K562 (cell line): ENCODE results near the gene ITGA7. TPM values are rescaled to one million over a fixed set of nuclear protein-coding genes. Genes with fewer than 3 reads are reported as not detected.

Source experiments
- ATAC-seq: fragments of 200-7000 bp; cut with Tn5 transposase; 3 replicates; pipeline ENCODE4 v1.9.1; 2020; ENCODE audit warnings: moderate library complexity
- BruUV-seq: library from RNA; stranded (reverse); fragments of 400-500 nt; replicated peaks from 2 replicates; lab custom pipeline; 2021; lab: Mats Ljungman, UMichigan
- CTCF ChIA-PET: fragments of 300-600 bp; formaldehyde crosslinking; extraction: SDS; loops from one replicate; lab custom pipeline; 2021; ENCODE audit warnings: low intra/inter-chr PET ratio; lab: Yijun Ruan, JAX
- POLR2A ChIA-PET: fragments of 300-600, 350-650 bp; sonication (Branson Sonifier 250); formaldehyde crosslinking; extraction: SDS; loops from one replicate; lab custom pipeline; 2021; ENCODE audit warnings: antibody characterized with exemption, inconsistent platforms; lab: Yijun Ruan, JAX
- DNase-seq, 4 experiments: peaks; one replicate each; pipeline versions ENCODE4 v3.0.0 to v3.0.0-alpha.2; 2011 to 2018; ENCODE audit warnings: low spot score in 3 of 4, mixed read lengths in 3 of 4; ENCODE audit errors: extremely low read depth in 1 of 4
- FAIRE-seq: peaks from 2 replicates; lab custom pipeline; 2011; peaks lifted over from hg19 to GRCh38; lab: Jason Lieb, UNC
- H2AFZ ChIP-seq: 2 replicates; pipeline ENCODE4 v1.6.0; 2011; ENCODE audit warnings: low read depth, low read length, control low read depth, inconsistent platforms
- H3K27ac ChIP-seq: fragments of 200-600 bp; 3 replicates; pipeline ENCODE4 v1.8.0; 2011; ENCODE audit warnings: low read depth, mild to moderate bottlenecking, control low read depth, inconsistent platforms, low read length, moderate library complexity, mixed read lengths; ENCODE audit errors: extremely low read depth
- H3K27me3 ChIP-seq, 2 experiments: fragments of 300-600 bp in 1 of 2; 2 replicates in 1 of 2; 3 replicates in 1 of 2; pipeline versions ENCODE4 v1.6.0 to v1.8.0; 2011; ENCODE audit warnings: inconsistent platforms in 2 of 2, low read length in 2 of 2, mild to moderate bottlenecking in 1 of 2, mixed read lengths in 1 of 2, moderate library complexity in 1 of 2; ENCODE audit not compliant: control insufficient read depth in 2 of 2, insufficient read depth in 2 of 2
- H3K36me3 ChIP-seq: fragments of 300-600 bp; 3 replicates; pipeline ENCODE4 v1.8.0; 2011; ENCODE audit warnings: mild to moderate bottlenecking, low read length, inconsistent platforms; ENCODE audit not compliant: control insufficient read depth, insufficient read depth
- H3K4me1 ChIP-seq, 2 experiments: fragments of 200-600 bp in 1 of 2; replicated peaks in 1 of 2; 2 replicates in 1 of 2; 3 replicates in 1 of 2; pipeline versions ENCODE4 v1.5.1 to v1.8.0; 2011; ENCODE audit warnings: inconsistent platforms in 2 of 2, low read length in 2 of 2, mild to moderate bottlenecking in 1 of 2, mixed read lengths in 1 of 2, moderate library complexity in 1 of 2; ENCODE audit not compliant: control insufficient read depth in 2 of 2, insufficient read depth in 2 of 2
- H3K4me2 ChIP-seq: 2 replicates; pipeline ENCODE4 v1.6.1; 2011; ENCODE audit warnings: low read length, control low read depth, inconsistent platforms, mixed read lengths; ENCODE audit not compliant: insufficient read depth
- H3K4me3 ChIP-seq: fragments of 200-600 bp; sonication (generic), shearing (Covaris generic); 2 replicates; pipeline ENCODE4 v1.5.1; 2016; ENCODE audit warnings: control low read depth, inconsistent platforms
- H3K79me2 ChIP-seq: fragments of 200-600 bp; 3 replicates; pipeline ENCODE4 v1.8.0; 2011; ENCODE audit warnings: low read length, inconsistent platforms; ENCODE audit not compliant: control insufficient read depth, insufficient read depth
- H3K9ac ChIP-seq, 2 experiments: 2 replicates each; pipeline versions ENCODE4 v1.6.0 to v1.6.1; 2011; ENCODE audit warnings: low read depth in 2 of 2, low read length in 2 of 2, control low read depth in 1 of 2, inconsistent platforms in 1 of 2, mild to moderate bottlenecking in 1 of 2, mixed read lengths in 1 of 2; ENCODE audit not compliant: insufficient read depth in 1 of 2
- H3K9me1 ChIP-seq: one replicate; pipeline ENCODE4 v1.6.0; 2011; ENCODE audit warnings: inconsistent platforms, mild to moderate bottlenecking, low read length, moderate library complexity; ENCODE audit not compliant: control insufficient read depth, insufficient read depth
- H3K9me3 ChIP-seq: replicated peaks from 2 replicates; pipeline ENCODE4 v1.5.1; 2011; ENCODE audit warnings: low read depth, low read length, inconsistent platforms; ENCODE audit not compliant: control insufficient read depth, insufficient read depth
- H4K20me1 ChIP-seq: replicated peaks from 2 replicates; pipeline ENCODE4 v1.6.1; 2011; ENCODE audit warnings: low read length, inconsistent platforms, mixed read lengths; ENCODE audit not compliant: control insufficient read depth, insufficient read depth
- KAT8 ChIP-seq: fragments of 450-650 bp; IDR thresholded peaks from 2 replicates; pipeline ENCODE4 v1.6.1; 2016; ENCODE audit warnings: low read depth, mild to moderate bottlenecking
- PCBP1 ChIP-seq: fragments of 200-400 bp; formaldehyde crosslinking; IDR thresholded peaks from 2 replicates; pipeline ENCODE4 v1.6.1; 2018; ENCODE audit warnings: mild to moderate bottlenecking, low read depth, low read length; ENCODE audit not compliant: poor library complexity, severe bottlenecking
- SREBF2 ChIP-seq: sonication (generic); formaldehyde crosslinking; IDR thresholded peaks from 2 replicates; pipeline ENCODE4 v1.4.0; 2020; ENCODE audit warnings: mild to moderate bottlenecking, missing genetic modification reagents
- TAF15 ChIP-seq: fragments of 200-400 bp; formaldehyde crosslinking; IDR thresholded peaks from 2 replicates; pipeline ENCODE4 v1.6.1; 2017; ENCODE audit warnings: mild to moderate bottlenecking, low read depth, low read length, moderate library complexity
- ZBTB12 ChIP-seq: fragments of 250-450 bp; sonication (Bioruptor Pico); IDR thresholded peaks from 2 replicates; pipeline ENCODE4 v1.4.0; 2020
- ZKSCAN1 ChIP-seq: fragments of 150-350 bp; IDR thresholded peaks from 2 replicates; pipeline ENCODE4 v1.6.1; 2016; ENCODE audit warnings: low read depth, low read length
- ZNF133 ChIP-seq: fragments of 250-450 bp; sonication (Bioruptor Pico); IDR thresholded peaks from 2 replicates; pipeline ENCODE4 v1.4.0; 2020; ENCODE audit warnings: mild to moderate bottlenecking
- ZNF184 ChIP-seq: sonication (generic); formaldehyde crosslinking; IDR thresholded peaks from 2 replicates; pipeline ENCODE4 v1.5.0; 2020; ENCODE audit warnings: missing genetic modification reagents
- ZNF717 ChIP-seq: fragments of 250-450 bp; sonication (Bioruptor Pico); IDR thresholded peaks from 2 replicates; pipeline ENCODE4 v1.5.0; 2021
- WGBS: fragments of 100-300 bp; shearing (Covaris generic); methylation state at CpG from one replicate; pipeline ENCODE4 v1.1.6; 2016; ENCODE audit warnings: low coverage, mixed read lengths; ENCODE audit not compliant: insufficient coverage; ENCODE audit errors: missing lambda C conversion rate; 5-methylcytosine and 5-hydroxymethylcytosine counted together
- in situ Hi-C: fragments of 300-500 bp; cut with MboI; formaldehyde crosslinking; loops from 4 replicates; pipeline ENCODE4 v1.15.0; 2018; ENCODE audit warnings: inconsistent platforms, mixed read lengths
- intact Hi-C: fragments of 100-400 bp; cut with micrococcal nuclease; formaldehyde crosslinking; loops from 2 replicates; pipeline ENCODE4 v1.14.2; 2022
- polyA plus RNA-seq, 8 experiments: library from polyadenylated mRNA; depleted of rRNA in 4 of 8; stranded (reverse) in 5 of 8; unstranded in 3 of 8; fragments of >200 nt; fragmentation: Nextera tagmentation in 2 of 8; fragmentation: Illumina TruSeq in 1 of 8; extraction: Ambion mirVana in 2 of 8; extraction: Trizol in 1 of 8; gene quantifications; 2 replicates each; pipeline versions ENCODE4 v1.2.1 to v1.2.3, GENCODE V29; 2011 to 2014; ENCODE audit warnings: inconsistent platforms in 1 of 8, missing spikeins in 1 of 8
- total RNA-seq, 7 experiments: library from RNA; depleted of rRNA in 6 of 7; stranded (reverse); fragments of >200 nt in 6 of 7; fragmentation: Illumina TruSeq in 2 of 7; extraction: Trizol in 2 of 7; gene quantifications; 2 replicates each; pipeline versions ENCODE4 v1.2.1 to v1.2.3, GENCODE V29; 2011 to 2021; ENCODE audit warnings: low replicate concordance in 1 of 7
- TF ChIP-seq, protein P1 (sequence below): fragments of 450-650 bp; formaldehyde crosslinking; IDR thresholded peaks from 2 replicates; pipeline ENCODE4 v1.4.0; 2020; ENCODE audit warnings: mild to moderate bottlenecking

Gene ITGA7
- total and polyA plus RNA-seq, 9 of the 15 experiments (the other 6 are each of a cell fraction or from before 2014, with no cell fraction given): 0.11 to 2.3 (median 0.56) TPM; not detected in 1

DNA sequence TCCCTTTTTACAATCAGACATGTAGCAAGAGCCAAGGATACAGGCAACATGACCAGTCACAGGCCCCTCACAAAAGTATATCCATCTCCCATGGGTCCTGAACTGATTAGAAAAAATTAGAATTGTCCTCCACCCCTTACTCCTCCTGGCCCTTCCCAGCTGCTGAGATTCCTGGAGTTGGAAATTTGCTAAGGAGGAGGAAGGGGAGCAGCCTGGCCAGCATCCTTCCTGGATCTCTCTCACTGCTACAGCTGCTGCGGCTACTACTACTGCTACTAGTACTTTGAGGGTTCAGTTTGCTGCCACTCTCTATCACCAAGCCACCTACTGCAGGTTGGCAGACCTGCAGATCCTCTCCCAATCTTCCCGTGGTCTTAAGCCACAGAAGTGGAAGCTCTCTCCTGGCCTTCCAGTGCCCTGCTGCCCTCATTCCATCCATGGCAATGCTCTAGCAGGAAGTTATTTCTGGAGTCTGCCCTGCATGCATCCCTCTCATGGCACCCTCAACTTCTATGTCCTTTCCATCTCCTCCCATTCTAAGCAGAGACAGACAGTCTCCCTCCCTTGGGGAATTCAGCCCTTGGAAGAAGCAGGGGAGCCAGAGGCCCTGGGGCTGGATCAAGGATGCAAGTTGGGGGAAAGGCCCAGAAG lies 1.0 kb downstream of the ITGA7 start:
- no peak for DNase-seq
- intact Hi-C loops (loop anchor here (2.0 kb wide), 1 partner anchor 26 kb away; a partner anchor contains a TSS), in situ Hi-C loops (no loop called here)
- H4K20me1 ChIP-seq: no peaks in the 10 kb centered on the region
- BruUV-seq: no TSS peak
- no peak overlapping the region; a peak in 1 of 4 replicates for H3K9ac ChIP-seq
- ATAC-seq: no peak
- H2AFZ ChIP-seq: no peak overlapping the region
- ChIA-PET POLR2A (interaction anchor here (0.7 to 1.9 kb wide), 3 partner anchors 10 to 22 kb away, joined by 3 to 9 read pairs (median 5); no protein-coding TSS in a partner anchor), CTCF (no interaction called here)
- H3K9me3 ChIP-seq: no peaks in the 10 kb centered on the region
- peaks cover 19 to 23% of the 10 kb centered on the region in 2 experiments for H3K27me3 ChIP-seq
- no peak overlapping the region for H3K27ac ChIP-seq
- H3K4me2 ChIP-seq: 0 out of 2 replicates have a peak overlapping the region, but pooled peaks have one; percentile 59
- H3K36me3 ChIP-seq: no peaks in the 10 kb centered on the region
- H3K79me2 ChIP-seq: no peaks in the 10 kb centered on the region
- 20% methylated on average over 2 of the region's 2 CpGs for WGBS
- peaks cover 6 to 18% of the 10 kb centered on the region in 2 experiments; a peak in 4 of 5 replicates for H3K4me1 ChIP-seq
- TF ChIP-seq ZKSCAN1 (no peak), ZBTB12 (CRISPR knock-in tag) (no peak), KAT8 (no peak), TAF15 (no peak), ZNF717 (CRISPR knock-in tag) (no peak), PCBP1 (no peak), ZNF184 (CRISPR knock-in tag) (no peak), ZNF133 (CRISPR knock-in tag) (no peak), SREBF2 (CRISPR knock-in tag) (no peak)
- TF ChIP-seq, protein P1, sequence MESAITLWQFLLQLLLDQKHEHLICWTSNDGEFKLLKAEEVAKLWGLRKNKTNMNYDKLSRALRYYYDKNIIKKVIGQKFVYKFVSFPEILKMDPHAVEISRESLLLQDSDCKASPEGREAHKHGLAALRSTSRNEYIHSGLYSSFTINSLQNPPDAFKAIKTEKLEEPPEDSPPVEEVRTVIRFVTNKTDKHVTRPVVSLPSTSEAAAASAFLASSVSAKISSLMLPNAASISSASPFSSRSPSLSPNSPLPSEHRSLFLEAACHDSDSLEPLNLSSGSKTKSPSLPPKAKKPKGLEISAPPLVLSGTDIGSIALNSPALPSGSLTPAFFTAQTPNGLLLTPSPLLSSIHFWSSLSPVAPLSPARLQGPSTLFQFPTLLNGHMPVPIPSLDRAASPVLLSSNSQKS (CRISPR knock-in tag): no peak
- H3K4me3 ChIP-seq: no peak overlapping the region
- peak; percentile 23 for FAIRE-seq
- H3K9me1 ChIP-seq: peaks cover 5% of the 10 kb centered on the region
